Adrenal gland (tissue), 5 donors: ENCODE measurements around the gene CACNA1A.

Source experiments
- POLR2A ChIP-seq, 2 donors: fragments of 450-650 bp; IDR thresholded peaks; one replicate each; pipeline ENCODE4 v1.6.1; 2017; ENCODE audit warnings: antibody characterized with exemption in 2 of 2, mild to moderate bottlenecking in 2 of 2, moderate library complexity in 1 of 2
- TF ChIP-seq, protein P1 (sequence below), 6 experiments: fragments of 450-650 bp in 4 of 6; fragments of 200-600 bp in 2 of 6; sonication (generic) in 1 of 6; IDR thresholded peaks; 1 replicate in 5 of 6; 2 replicates in 1 of 6; pipeline versions ENCODE4 v1.5.1 to v1.8.0; 2016 to 2021; ENCODE audit warnings: antibody characterized with exemption in 6 of 6, mild to moderate bottlenecking in 2 of 6, moderate library complexity in 1 of 6
- donor health status: DM: no; HTN: no; CAD: no.

DNA sequence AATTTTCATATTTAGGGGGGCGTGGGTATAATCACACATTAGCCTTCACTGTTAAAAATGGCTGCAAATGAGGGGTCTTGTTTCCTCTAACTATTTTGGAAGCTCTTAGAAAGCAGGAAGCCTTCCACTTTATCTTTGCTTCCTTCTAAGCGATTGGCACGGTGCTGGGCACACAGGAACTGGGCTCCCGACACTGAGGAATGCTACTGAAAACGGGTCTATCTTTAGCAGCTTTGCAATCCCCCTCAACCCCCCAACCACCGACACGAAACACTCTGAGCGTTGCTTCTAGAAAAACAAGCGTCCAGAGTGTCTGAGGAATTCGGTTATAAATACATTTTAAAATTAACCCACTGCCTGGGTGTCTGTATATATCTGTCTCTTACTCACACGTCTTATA, 143.6 kb downstream of the CACNA1A start:
- no peak for TF ChIP-seq POLR2A (IDR thresholded peaks at IDR 0.05)
- TF ChIP-seq, protein P1, sequence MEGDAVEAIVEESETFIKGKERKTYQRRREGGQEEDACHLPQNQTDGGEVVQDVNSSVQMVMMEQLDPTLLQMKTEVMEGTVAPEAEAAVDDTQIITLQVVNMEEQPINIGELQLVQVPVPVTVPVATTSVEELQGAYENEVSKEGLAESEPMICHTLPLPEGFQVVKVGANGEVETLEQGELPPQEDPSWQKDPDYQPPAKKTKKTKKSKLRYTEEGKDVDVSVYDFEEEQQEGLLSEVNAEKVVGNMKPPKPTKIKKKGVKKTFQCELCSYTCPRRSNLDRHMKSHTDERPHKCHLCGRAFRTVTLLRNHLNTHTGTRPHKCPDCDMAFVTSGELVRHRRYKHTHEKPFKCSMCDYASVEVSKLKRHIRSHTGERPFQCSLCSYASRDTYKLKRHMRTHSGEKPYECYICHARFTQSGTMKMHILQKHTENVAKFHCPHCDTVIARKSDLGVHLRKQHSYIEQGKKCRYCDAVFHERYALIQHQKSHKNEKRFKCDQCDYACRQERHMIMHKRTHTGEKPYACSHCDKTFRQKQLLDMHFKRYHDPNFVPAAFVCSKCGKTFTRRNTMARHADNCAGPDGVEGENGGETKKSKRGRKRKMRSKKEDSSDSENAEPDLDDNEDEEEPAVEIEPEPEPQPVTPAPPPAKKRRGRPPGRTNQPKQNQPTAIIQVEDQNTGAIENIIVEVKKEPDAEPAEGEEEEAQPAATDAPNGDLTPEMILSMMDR (IDR thresholded peaks at IDR 0.05) = no peak
